Suprapubic skin (tissue), 4 donors: ENCODE results near the gene PLCB1.

Experiments used
- EP300 ChIP-seq: sonication (generic); formaldehyde crosslinking; IDR thresholded peaks from one replicate; pipeline ENCODE4 v1.6.1; 2017; ENCODE audit warnings: antibody characterized with exemption
- POLR2A ChIP-seq, 2 donors: fragments of 450-650 bp; IDR thresholded peaks; one replicate each; pipeline ENCODE4 v1.6.1; 2017; ENCODE audit warnings: antibody characterized with exemption in 2 of 2, mild to moderate bottlenecking in 2 of 2, moderate library complexity in 2 of 2
- POLR2AphosphoS5 ChIP-seq, 3 donors: sonication (generic); formaldehyde crosslinking; IDR thresholded peaks; one replicate each; pipeline ENCODE4 v1.6.1; 2017; ENCODE audit warnings: antibody characterized with exemption in 3 of 3
- TF ChIP-seq, protein P1 (sequence below), 2 donors: fragments of 200-600 bp in 1 of 2; fragments of 450-650 bp in 1 of 2; sonication (generic) in 1 of 2; IDR thresholded peaks; one replicate each; pipeline ENCODE4 v1.5.1; 2016 to 2019; ENCODE audit warnings: antibody characterized with exemption in 2 of 2, mild to moderate bottlenecking in 1 of 2, moderate library complexity in 1 of 2

DNA sequence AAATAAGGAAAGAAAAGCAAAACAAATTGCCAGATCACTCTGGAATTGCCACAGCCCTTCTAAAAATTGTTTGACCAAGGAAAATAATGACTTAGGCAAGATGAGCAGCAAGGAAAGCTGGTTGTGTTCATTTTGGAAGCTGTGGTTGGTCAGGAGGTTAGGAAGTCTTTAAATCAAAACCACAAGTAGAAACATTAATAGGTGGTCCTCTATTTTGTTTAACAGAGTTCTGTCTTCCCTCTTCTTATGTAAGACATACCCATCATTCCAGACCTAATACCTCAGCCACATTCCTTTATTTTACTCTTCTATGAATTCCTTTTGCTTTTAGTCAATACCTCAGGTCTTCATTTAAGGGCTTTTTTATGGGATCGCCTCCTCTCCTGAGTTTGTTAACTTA is 514.6 kb downstream of the PLCB1 start:
- TF ChIP-seq, protein P1, sequence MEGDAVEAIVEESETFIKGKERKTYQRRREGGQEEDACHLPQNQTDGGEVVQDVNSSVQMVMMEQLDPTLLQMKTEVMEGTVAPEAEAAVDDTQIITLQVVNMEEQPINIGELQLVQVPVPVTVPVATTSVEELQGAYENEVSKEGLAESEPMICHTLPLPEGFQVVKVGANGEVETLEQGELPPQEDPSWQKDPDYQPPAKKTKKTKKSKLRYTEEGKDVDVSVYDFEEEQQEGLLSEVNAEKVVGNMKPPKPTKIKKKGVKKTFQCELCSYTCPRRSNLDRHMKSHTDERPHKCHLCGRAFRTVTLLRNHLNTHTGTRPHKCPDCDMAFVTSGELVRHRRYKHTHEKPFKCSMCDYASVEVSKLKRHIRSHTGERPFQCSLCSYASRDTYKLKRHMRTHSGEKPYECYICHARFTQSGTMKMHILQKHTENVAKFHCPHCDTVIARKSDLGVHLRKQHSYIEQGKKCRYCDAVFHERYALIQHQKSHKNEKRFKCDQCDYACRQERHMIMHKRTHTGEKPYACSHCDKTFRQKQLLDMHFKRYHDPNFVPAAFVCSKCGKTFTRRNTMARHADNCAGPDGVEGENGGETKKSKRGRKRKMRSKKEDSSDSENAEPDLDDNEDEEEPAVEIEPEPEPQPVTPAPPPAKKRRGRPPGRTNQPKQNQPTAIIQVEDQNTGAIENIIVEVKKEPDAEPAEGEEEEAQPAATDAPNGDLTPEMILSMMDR (IDR thresholded peaks at IDR 0.05) = no peak
- no peak for TF ChIP-seq POLR2A (IDR thresholded peaks at IDR 0.05)
- no peak for TF ChIP-seq EP300
- no peak for TF ChIP-seq POLR2AphosphoS5 (IDR thresholded peaks at IDR 0.05)
